ENCODE data around the gene MPI.

MPI gene

GRCh38 chr15:74937590-74938371, 47.9 kb downstream of the MPI start, which contains the start of gene COX5A:
COX5A (minus strand) TSS chr15:74938073; CDS start chr15:74938014, 59 bp downstream.
- DNase-seq = peak; percentile 59 to 87 (median 78)

GRCh38 chr15:74950078-74950908, 60.5 kb downstream of the MPI start:
- peak; percentile 28 to 73 (median 56) for DNase-seq

- DNase-seq = no peak
These were observed 61.2 kb downstream of the MPI start for GRCh38 chr15:74951006-74951405.
